HG02642 (cell line): ENCODE data around the gene C3orf80.
"Not testable (repeated sequence)": the region's sequence is repeated elsewhere in the genome, so short reads cannot be mapped to it uniquely, and the experiment has no call there.

Experiments used
- ATAC-seq: cut with Tn5 transposase; IDR thresholded peaks from one replicate; pipeline ENCODE4 v1.9.1; 2021; ENCODE audit warnings: mild to moderate bottlenecking; ENCODE audit not compliant: unreplicated experiment, poor library complexity

The C3orf80 gene

GRCh38 chr3:160210341-160210740 is 14.9 kb upstream of the C3orf80 start:
- ATAC-seq: no peak

- ATAC-seq: no peak
Measured at GRCh38 chr3:160210799-160211221, 14.4 kb upstream of the C3orf80 start.

- no peak for ATAC-seq
Measured at GRCh38 chr3:160213191-160213590, 12.0 kb upstream of the C3orf80 start.

- ATAC-seq: no peak
Measured at GRCh38 chr3:160217675-160218074, 7.5 kb upstream of the C3orf80 start.

- ATAC-seq: no peak
Measured at GRCh38 chr3:160218136-160218535, 7.1 kb upstream of the C3orf80 start.

DNA sequence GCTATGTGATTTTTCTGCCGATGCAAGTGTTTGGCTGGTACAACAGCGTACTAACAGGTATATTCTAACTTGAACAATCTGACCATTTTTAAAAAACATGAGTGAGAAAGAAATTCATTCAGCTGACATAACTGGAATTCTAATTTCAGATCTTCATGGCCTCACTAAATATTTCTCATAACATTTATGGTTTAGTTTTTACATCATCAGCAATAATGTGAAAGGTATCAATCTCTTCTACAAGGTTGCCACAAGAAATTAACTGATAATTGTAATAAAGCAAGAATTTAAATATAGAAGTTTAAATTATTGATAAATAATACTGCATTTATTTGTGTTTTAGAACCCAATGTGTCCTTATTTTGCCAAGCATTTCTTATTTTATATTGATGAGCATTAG is 5.2 kb upstream of the C3orf80 start:
- no peak for ATAC-seq

DNA sequence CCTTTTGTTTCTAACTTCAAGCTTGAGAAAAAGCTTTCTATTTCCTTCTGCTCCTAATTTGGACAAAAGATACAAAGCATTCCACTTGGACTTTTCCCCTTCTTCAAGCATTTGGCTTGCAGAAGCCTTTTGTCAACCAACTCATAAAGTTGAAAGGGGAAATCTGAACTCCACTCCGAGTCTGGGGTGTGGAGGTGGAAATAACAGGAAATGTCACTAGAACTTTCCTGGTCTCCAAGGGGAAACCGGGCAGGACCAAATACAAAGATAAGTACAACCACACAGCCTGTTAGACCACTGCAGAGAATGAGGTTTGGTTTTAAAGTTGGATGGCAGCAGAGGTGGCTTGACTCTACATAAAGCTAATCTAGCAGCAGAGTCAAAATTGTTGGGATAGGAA is 4.2 kb upstream of the C3orf80 start:
- ATAC-seq: no peak

DNA sequence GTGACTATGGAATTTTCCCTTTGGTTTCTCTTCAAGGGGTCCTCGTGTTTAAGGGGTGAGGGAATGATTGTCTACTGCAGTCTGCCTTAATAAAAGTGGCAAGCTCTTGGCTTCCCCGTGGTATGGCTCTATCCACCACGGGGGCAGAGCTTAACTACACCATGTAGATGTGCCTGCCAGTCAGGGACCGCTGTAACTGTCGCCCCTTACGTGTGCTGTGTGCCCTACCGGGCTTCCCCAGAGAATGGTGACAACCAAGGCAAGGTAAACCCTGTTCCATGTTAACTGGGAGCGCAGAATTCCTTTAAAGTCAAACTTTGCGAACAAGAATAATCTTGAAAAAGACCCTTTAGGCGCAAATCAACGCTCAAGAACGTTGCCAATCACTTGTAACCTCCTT is 966 bp upstream of the C3orf80 start:
- no peak for ATAC-seq

DNA sequence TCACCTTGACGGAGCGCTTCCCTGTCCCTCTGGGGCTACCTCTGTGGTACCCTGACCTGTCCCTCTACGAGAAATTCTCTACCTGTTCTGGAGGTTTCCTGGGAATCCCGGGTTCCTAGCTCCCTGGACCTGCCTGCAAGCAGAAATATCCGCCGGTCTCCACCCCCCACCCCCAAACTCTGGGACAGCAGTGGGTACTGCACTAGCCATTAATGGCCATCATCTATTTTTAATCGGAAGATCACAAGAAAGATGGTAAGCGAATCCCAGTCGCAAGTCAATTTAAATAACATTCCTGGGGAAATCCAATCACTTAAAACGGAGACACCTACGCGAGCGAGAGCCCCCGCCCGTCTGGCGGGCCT is 429 bp upstream of the C3orf80 start:
- ATAC-seq: no peak

DNA sequence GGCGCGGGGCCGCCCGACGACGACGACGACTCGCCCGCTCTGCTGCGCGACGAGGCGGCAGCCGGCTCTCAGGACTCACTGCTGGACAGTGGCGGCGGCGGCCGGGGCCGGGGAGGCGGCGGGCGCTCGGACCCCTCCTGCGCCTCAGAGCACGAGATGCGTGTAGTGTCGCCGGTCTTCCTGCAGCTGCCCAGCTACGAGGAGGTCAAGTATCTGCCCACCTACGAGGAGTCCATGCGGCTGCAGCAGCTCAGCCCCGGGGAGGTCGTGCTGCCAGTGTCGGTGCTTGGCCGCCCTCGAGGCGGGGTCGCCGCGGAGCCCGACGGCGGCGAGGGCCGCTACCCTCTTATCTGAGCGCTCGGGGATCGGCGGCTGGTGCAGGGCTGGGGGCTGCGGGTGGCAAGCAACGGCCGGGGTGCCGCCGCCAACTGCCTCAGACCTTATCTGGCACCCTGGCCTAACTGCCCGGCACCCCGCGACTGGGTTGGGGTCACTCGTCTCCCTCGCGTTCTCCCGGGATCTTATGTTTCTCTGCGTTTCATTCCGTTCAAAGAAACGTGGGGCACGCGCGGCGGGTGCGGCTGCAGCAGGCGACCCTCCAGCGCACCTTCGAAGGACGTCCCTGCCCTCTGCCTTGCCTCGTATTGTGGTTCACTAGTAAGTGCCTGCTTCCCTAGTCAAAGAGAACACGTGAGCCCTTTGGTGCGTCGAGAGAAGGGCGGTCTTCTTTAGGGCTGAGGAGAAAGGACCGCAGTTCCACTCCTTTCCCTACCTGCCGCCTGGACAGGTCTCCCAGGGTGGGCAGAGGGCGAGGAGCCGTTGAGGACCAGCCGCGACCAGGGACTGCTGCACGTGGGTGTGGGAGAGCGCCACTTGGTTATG is 1.0 kb downstream of the C3orf80 start:
- peak; percentile 26 for ATAC-seq

- no peak for ATAC-seq
Measured at GRCh38 chr3:160227419-160227818, 2.2 kb downstream of the C3orf80 start.

DNA sequence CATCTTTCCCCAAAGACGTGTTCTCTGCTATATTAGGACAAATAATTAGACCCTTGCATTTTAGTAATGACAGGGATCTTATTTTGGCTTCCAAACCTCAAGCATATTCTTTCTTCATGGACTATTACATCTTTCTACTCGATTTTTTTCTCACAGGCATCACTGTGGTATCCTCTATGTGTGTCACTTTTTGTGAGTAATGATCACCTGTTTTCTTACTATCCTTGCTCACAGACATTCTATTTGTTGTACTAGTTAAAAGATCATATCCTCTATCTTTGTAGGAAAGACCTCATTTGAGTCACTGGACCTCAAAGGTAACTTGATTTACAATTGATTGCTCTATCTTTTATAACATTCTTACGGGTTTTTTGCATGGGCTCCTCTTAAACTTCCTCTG is 6.8 kb downstream of the C3orf80 start:
- no peak for ATAC-seq

- not testable (repeated sequence) for ATAC-seq
Measured at GRCh38 chr3:160240719-160241118, 15.5 kb downstream of the C3orf80 start.

GRCh38 chr3:160245261-160245800 is 20.1 kb downstream of the C3orf80 start:
- no peak for ATAC-seq

DNA sequence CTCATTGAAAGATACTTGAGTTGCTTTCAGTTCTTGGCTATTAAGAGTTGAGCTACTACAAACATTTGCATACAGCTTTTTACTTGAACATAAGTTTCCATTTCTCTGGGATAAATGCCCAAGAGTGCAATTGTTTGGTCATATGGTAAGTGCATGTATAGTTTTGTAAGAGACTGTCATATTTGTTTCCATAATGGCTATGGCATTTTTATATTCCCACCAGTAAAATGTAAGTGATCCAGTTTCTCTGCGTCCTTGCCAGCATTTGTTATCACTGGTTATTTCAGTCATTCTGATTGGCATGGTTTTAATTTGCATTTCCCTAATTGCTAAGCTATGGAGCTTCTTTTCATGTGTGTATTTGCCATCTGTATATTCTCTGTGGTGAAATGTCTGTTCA is 22.5 kb downstream of the C3orf80 start:
- no peak for ATAC-seq

DNA sequence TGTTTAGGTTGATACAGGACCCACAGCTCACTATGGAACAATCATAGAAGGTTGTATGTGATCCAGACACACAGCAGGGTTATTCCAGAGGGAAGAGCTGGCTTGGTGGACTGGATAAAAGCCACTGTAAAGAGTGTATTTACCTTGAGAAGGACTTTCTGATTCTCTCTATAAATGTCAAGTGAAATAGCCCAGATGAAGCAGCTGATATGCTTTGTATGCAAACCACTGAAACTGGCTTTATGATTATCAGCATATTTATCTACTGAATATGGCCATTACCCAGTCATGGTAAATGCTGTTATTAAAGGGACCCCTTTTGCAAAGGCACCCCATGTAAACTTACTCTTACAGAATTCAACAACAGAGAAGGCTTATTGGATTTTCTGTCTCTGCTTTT is 28.1 kb downstream of the C3orf80 start:
- no peak for ATAC-seq

DNA sequence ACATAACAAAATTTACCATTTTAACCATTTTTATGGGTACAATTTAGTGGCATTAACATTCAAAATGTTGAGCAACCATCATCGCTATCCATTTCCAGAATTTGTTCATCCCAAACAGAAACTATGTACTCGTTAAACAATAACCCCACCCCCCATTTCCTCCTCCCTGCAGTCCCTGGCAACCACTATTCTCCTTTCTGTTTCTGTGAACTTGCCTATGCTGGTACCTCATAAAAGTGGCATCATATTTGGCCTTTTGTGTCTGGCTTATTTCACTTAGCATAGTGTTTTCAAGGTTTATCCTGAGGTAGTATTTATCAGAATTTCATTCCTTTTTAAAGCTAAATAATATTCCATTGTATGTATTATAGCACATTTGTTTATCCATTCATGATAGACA is 32.4 kb downstream of the C3orf80 start:
- ATAC-seq: no peak

GRCh38 chr3:160259589-160259988 is 34.4 kb downstream of the C3orf80 start:
- ATAC-seq: no peak

- ATAC-seq: no peak
Measured at GRCh38 chr3:160260587-160261270, 35.5 kb downstream of the C3orf80 start.

- no peak for ATAC-seq
Measured at GRCh38 chr3:160265088-160265487, 39.9 kb downstream of the C3orf80 start.
